Activated T-helper 1 cell treated with Interleukin-2 at 50 U/mL for 16 hours (primary cell): Measurements from ENCODE around the gene SPDYE18.
"Not testable (repeated sequence)": the region's sequence is repeated elsewhere in the genome, so short reads cannot be mapped to it uniquely, and the experiment has no call there.

Source experiments
- DNase-seq: peaks from one replicate; pipeline ENCODE4 v3.0.0-alpha.2; 2020; ENCODE audit warnings: low read depth

SPDYE18 gene

GRCh38 chr7:77005461-77006057 lies 56.8 kb downstream of the SPDYE18 start:
- not testable (repeated sequence) for DNase-seq

GRCh38 chr7:77004151-77004550 lies 58.2 kb downstream of the SPDYE18 start:
- not testable (repeated sequence) for DNase-seq

- not testable (repeated sequence) for DNase-seq
Observed at GRCh38 chr7:77003241-77003640, 59.1 kb downstream of the SPDYE18 start.

GRCh38 chr7:77002678-77003233 lies 59.6 kb downstream of the SPDYE18 start:
- not testable (repeated sequence) for DNase-seq

- not testable (repeated sequence) for DNase-seq
Observed at GRCh38 chr7:77002104-77002503, 60.3 kb downstream of the SPDYE18 start.
